MM.1S (cell line): ENCODE results near the gene PARVB.

Experiments
- DNase-seq: peaks from one replicate; pipeline ENCODE4 v3.0.0-alpha.2; 2015
- H2AFZ ChIP-seq: fragments of 300-600 bp; sonication (generic); 2 replicates; pipeline ENCODE4 v1.6.0; 2016; ENCODE audit warnings: antibody characterized with exemption, low read length
- H3F3A ChIP-seq: fragments of 300-600 bp; sonication (generic); 2 replicates; pipeline ENCODE4 v1.6.1; 2016; ENCODE audit warnings: mild to moderate bottlenecking, antibody characterized with exemption, low read length, moderate library complexity, mixed read lengths; ENCODE audit not compliant: insufficient read depth
- H3K27ac ChIP-seq: fragments of 300-600 bp; sonication (generic); 2 replicates; pipeline ENCODE4 v1.5.1; 2016; ENCODE audit warnings: mild to moderate bottlenecking, low read length
- H3K27me3 ChIP-seq: fragments of 300-600 bp; sonication (generic); replicated peaks from 2 replicates; pipeline ENCODE4 v1.6.0; 2016; ENCODE audit warnings: low read length; ENCODE audit not compliant: insufficient read depth
- H3K36me3 ChIP-seq: fragments of 300-600 bp; sonication (generic); replicated peaks from 2 replicates; pipeline ENCODE4 v1.6.1; 2016; ENCODE audit warnings: mild to moderate bottlenecking, low read length, mixed read lengths; ENCODE audit not compliant: insufficient read depth
- H3K4me1 ChIP-seq: fragments of 300-600 bp; sonication (generic); 2 replicates; pipeline ENCODE4 v1.6.1; 2016; ENCODE audit warnings: low read length, mixed read lengths
- H3K4me2 ChIP-seq: fragments of 300-600 bp; sonication (generic); 2 replicates; pipeline ENCODE4 v1.6.0; 2016; ENCODE audit warnings: low read depth, low read length
- H3K4me3 ChIP-seq: fragments of 300-600 bp; sonication (generic); 2 replicates; pipeline ENCODE4 v1.5.1; 2016; ENCODE audit warnings: low read length, mixed read lengths
- H3K79me2 ChIP-seq: fragments of 300-600 bp; sonication (generic); 2 replicates; pipeline ENCODE4 v1.6.1; 2016; ENCODE audit warnings: mixed run types, low read length, mixed read lengths
- H3K9ac ChIP-seq: fragments of 300-600 bp; sonication (generic); 2 replicates; pipeline ENCODE4 v1.6.1; 2016; ENCODE audit warnings: low read length, mixed read lengths
- H3K9me2 ChIP-seq: fragments of 300-600 bp; sonication (generic); replicated peaks from 2 replicates; pipeline ENCODE4 v1.6.1; 2016; ENCODE audit warnings: mild to moderate bottlenecking, low read length, mixed read lengths; ENCODE audit not compliant: insufficient read depth
- H3K9me3 ChIP-seq: fragments of 300-600 bp; sonication (generic); replicated peaks from 2 replicates; pipeline ENCODE4 v1.6.1; 2016; ENCODE audit warnings: mild to moderate bottlenecking, low read length, mixed read lengths; ENCODE audit not compliant: insufficient read depth
- H4K20me1 ChIP-seq: fragments of 300-600 bp; sonication (generic); 2 replicates; pipeline ENCODE4 v1.6.1; 2016; ENCODE audit warnings: mild to moderate bottlenecking, low read length, moderate library complexity, mixed read lengths; ENCODE audit not compliant: insufficient read depth
- CTCF ChIP-seq: fragments of 300-600 bp; sonication (generic); IDR thresholded peaks from 2 replicates; pipeline ENCODE4 v1.5.1; 2016; ENCODE audit warnings: antibody characterized with exemption, low read length, mixed read lengths
- EZH2 ChIP-seq: fragments of 300-600 bp; sonication (generic); optimal IDR thresholded peaks from 2 replicates; pipeline ENCODE3; 2017; ENCODE audit warnings: low read depth, mild to moderate bottlenecking, antibody characterized with exemption, low read length, mixed read lengths
- EZH2phosphoT487 ChIP-seq: fragments of 300-600 bp; sonication (generic); IDR thresholded peaks from 2 replicates; pipeline ENCODE4 v1.6.1; 2018; ENCODE audit warnings: antibody characterized with exemption, low read length

PARVB gene

GRCh38 chr22:44019846-44020245 is 4.3 kb upstream of the PARVB start:
- Histone ChIP-seq H3K9me3 (no peaks in the 10 kb centered on the region), H3K36me3 (no peaks in the 10 kb centered on the region), H3K4me3 (no peak overlapping the region), H3K4me2 (no peak overlapping the region), H4K20me1 (no peaks in the 10 kb centered on the region), H3F3A (peaks cover 3% of the 10 kb centered on the region; the same call in 1 of the 2 replicates), H3K79me2 (peaks cover 20% of the 10 kb centered on the region), H3K27ac (no peak overlapping the region), H3K9ac (no peak overlapping the region), H2AFZ (no peak overlapping the region), H3K27me3 (no peaks in the 10 kb centered on the region), H3K4me1 (no peaks in the 10 kb centered on the region), H3K9me2 (no peaks in the 10 kb centered on the region)
- no peak for DNase-seq
- TF ChIP-seq EZH2 (no peak), EZH2phosphoT487 (no peak), CTCF (no peak)

DNA sequence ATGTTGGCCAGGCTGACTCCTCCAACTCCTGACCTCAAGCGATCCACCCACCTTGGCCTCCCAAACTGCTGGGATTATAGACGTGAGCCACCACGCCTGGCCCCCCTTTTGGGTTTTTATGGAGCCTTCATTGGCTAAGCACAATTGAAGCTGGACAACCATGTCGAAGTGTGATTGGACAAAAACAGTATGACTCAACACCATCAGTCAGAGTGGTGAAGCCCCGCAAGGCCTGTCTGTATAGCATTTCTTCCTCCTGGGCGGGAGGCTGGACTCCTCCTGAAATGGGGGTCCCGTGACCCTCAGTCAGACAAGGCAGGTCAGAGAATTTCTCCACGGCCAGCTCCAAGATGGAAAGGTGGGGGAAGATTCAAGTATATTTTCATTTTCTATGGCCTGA is 3.1 kb upstream of the PARVB start:
- Histone ChIP-seq H3K27me3 (no peaks in the 10 kb centered on the region), H3K27ac (no peak overlapping the region), H4K20me1 (no peaks in the 10 kb centered on the region), H3K4me2 (no peak overlapping the region), H3K9ac (no peak overlapping the region), H3K4me3 (no peak overlapping the region), H3F3A (peaks cover 14% of the 10 kb centered on the region), H3K9me2 (no peaks in the 10 kb centered on the region), H3K79me2 (peaks cover 32% of the 10 kb centered on the region), H3K4me1 (no peaks in the 10 kb centered on the region), H3K9me3 (no peaks in the 10 kb centered on the region), H3K36me3 (no peaks in the 10 kb centered on the region), H2AFZ (no peak overlapping the region)
- no peak for DNase-seq
- no peak for TF ChIP-seq EZH2phosphoT487
- no peak for TF ChIP-seq EZH2
- no peak for TF ChIP-seq CTCF

- TF ChIP-seq EZH2 (no peak), CTCF (no peak), EZH2phosphoT487 (no peak)
These were observed 456 bp upstream of the PARVB start for GRCh38 chr22:44023404-44024287.

More at GRCh38 chr22:44023404-44024287, 456 bp upstream of the PARVB start:
- Histone ChIP-seq H3K27me3 (no peaks in the 10 kb centered on the region), H3K79me2 (peaks cover 54% of the 10 kb centered on the region), H3K36me3 (no peaks in the 10 kb centered on the region), H3K4me2 (peak overlapping the region; percentile 95), H3K4me1 (peaks cover 10% of the 10 kb centered on the region; the same call in 1 of the 2 replicates), H3K9me3 (no peaks in the 10 kb centered on the region), H3K9me2 (no peaks in the 10 kb centered on the region), H2AFZ (peak overlapping the region; percentile 86), H3F3A (peaks cover 28% of the 10 kb centered on the region), H3K9ac (peak overlapping the region; percentile 92), H3K4me3 (peak overlapping the region; percentile 77), H3K27ac (peak overlapping the region; percentile 76), H4K20me1 (no peaks in the 10 kb centered on the region)
- DNase-seq = peak; percentile 54
